ENCODE data around the gene PPP2R3B. TPM values are rescaled to one million over a fixed set of nuclear protein-coding genes. Genes with fewer than 3 reads are reported as not detected.
A peak's percentile ranks its signal among the peaks of the same experiment; 100 is the strongest.

PPP2R3B gene
- total RNA-seq, 1 donor from 2014 or later: 36.1 TPM

- Mint-ChIP-seq H3K27me3 (ENCODE audit: unreplicated experiment) (peaks cover 11% of the 10 kb centered on the region), H3K36me3 (ENCODE audit: unreplicated experiment) (peaks cover 10% of the 10 kb centered on the region), H3K4me1 (ENCODE audit: low read depth, unreplicated experiment) (no peaks in the 10 kb centered on the region), H3K4me3 (ENCODE audit: unreplicated experiment) (no peak overlapping the region), H3K27ac (ENCODE audit: unreplicated experiment) (no peak overlapping the region), H3K9me3 (ENCODE audit: unreplicated experiment) (peaks cover 12% of the 10 kb centered on the region)
- no peak for TF ChIP-seq CTCF (IDR thresholded peaks at IDR 0.05; ENCODE audit: partially characterized antibody, unreplicated experiment)
- DNase-seq: no peak
These were observed 72.7 kb downstream of the PPP2R3B start for GRCh38 chrX:314049-314448.

- peaks cover 11% of the 10 kb centered on the region for H3K27me3 Mint-ChIP-seq (ENCODE audit: unreplicated experiment)
- H3K9me3 Mint-ChIP-seq (ENCODE audit: unreplicated experiment): peaks cover 12% of the 10 kb centered on the region
- H3K4me3 Mint-ChIP-seq (ENCODE audit: unreplicated experiment): no peak overlapping the region
- no peak overlapping the region for H3K27ac Mint-ChIP-seq (ENCODE audit: unreplicated experiment)
- H3K4me1 Mint-ChIP-seq (ENCODE audit: low read depth, unreplicated experiment): no peaks in the 10 kb centered on the region
- no peak for DNase-seq
- TF ChIP-seq CTCF (IDR thresholded peaks at IDR 0.05; ENCODE audit: partially characterized antibody, unreplicated experiment): no peak
- H3K36me3 Mint-ChIP-seq (ENCODE audit: unreplicated experiment): peaks cover 10% of the 10 kb centered on the region
These were observed 73.2 kb downstream of the PPP2R3B start for GRCh38 chrX:313546-313945.

- no peak for TF ChIP-seq CTCF (IDR thresholded peaks at IDR 0.05; ENCODE audit: partially characterized antibody, unreplicated experiment)
- H3K27me3 Mint-ChIP-seq (ENCODE audit: unreplicated experiment): peaks cover 6% of the 10 kb centered on the region
- no peak for DNase-seq
- H3K9me3 Mint-ChIP-seq (ENCODE audit: unreplicated experiment): peaks cover 8% of the 10 kb centered on the region
- H3K4me1 Mint-ChIP-seq (ENCODE audit: low read depth, unreplicated experiment): no peaks in the 10 kb centered on the region
- no peak overlapping the region for H3K27ac Mint-ChIP-seq (ENCODE audit: unreplicated experiment)
- peaks cover 10% of the 10 kb centered on the region for H3K36me3 Mint-ChIP-seq (ENCODE audit: unreplicated experiment)
- no peak overlapping the region for H3K4me3 Mint-ChIP-seq (ENCODE audit: unreplicated experiment)
These were observed 73.9 kb downstream of the PPP2R3B start for GRCh38 chrX:312621-313331.

GRCh38 chrX:311156-312129, 75.3 kb downstream of the PPP2R3B start:
- DNase-seq: no peak
- no peak for TF ChIP-seq CTCF (IDR thresholded peaks at IDR 0.05; ENCODE audit: partially characterized antibody, unreplicated experiment)
- H3K27ac Mint-ChIP-seq (ENCODE audit: unreplicated experiment): peak overlapping the region; percentile 38
- no peaks in the 10 kb centered on the region for H3K4me1 Mint-ChIP-seq (ENCODE audit: low read depth, unreplicated experiment)
- peaks cover 8% of the 10 kb centered on the region for H3K9me3 Mint-ChIP-seq (ENCODE audit: unreplicated experiment)
- no peak overlapping the region for H3K4me3 Mint-ChIP-seq (ENCODE audit: unreplicated experiment)
- peaks cover 10% of the 10 kb centered on the region for H3K36me3 Mint-ChIP-seq (ENCODE audit: unreplicated experiment)
- H3K27me3 Mint-ChIP-seq (ENCODE audit: unreplicated experiment): peaks cover 7% of the 10 kb centered on the region
